ENCODE measurements around the gene TOMM20. TPM values are rescaled to one million over a fixed set of nuclear protein-coding genes. Genes with fewer than 3 reads are reported as not detected.
A peak's percentile ranks its signal among the peaks of the same experiment; 100 is the strongest.
"Not testable (repeated sequence)": the region's sequence is repeated elsewhere in the genome, so short reads cannot be mapped to it uniquely, and the experiment has no call there.

The TOMM20 gene
- total RNA-seq, 1 donor from 2014 or later, result 100 TPM

DNA sequence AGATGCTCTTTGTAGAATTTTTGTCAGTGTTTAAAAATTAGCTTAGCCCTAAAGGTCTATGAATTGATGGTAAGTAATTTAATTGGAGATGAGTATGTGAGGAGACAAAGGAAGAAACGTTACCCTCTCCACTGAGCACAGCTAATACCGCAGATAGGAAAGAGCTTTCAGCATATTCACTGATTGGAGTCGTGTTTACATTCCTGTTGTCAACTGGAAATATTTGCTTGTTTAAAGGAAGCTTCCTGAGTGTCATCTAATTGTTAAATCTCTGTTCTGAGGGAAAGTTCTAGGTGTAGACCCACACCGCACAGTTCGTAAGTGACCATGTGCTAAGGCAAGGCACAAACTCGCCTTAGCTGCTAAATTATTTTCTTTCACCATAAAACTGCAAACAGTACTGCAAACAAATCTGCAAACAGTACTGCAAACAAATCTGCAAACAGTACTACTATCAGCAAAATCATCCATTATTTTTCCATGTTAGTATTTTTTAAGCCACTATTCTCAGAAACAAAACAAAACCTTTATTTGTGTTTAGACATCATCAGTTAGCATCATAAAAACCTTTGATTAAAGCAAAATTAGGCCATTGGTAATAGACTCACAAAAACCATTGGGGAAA, 32.6 kb downstream of the TOMM20 start:
- no peak overlapping the region for H3K4me3 Mint-ChIP-seq (ENCODE audit: unreplicated experiment)

DNA sequence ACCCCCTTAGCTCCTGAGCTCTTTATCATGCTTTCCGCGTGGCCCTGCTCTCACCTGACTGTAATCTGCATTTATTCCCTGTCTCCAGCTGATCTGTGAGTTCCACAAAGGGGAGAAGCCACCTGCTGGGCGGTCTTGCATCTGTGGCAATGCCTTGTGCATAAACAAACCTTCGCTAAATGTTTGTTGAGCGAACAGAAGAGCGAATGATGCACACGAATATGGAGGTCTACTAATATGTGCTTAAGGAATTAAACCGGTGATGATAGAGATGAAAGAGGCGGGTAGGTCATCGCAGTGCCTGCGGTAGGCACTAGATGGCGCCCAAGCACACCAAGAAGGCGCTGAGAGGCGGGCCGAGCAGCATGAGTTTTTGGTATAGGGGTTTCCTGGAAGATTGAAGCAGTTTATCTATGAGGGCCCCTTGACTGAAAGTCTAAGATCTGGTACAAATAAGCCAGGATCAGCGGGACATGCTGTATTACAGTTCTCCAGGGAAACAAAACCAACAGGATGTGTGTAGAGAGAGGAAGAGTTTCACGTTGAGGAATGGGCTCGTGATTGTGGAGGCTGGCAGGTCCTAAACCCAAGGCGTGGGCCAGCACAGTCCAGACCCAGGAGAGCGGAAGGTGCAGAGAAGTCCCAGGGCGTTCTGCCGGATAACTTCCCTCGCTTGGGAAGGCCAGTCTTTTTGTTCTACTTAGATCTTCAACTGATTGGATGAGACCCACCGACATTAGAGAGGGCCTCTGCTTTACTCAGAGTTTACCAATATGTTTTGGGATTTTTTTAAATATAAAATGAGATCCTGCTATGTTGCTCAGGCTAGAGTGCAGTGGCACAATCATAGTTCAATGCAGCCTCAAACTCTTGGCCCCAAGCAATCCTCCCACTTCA, 34.7 kb downstream of the TOMM20 start:
- peaks cover 22% of the 10 kb centered on the region for H3K4me1 Mint-ChIP-seq (ENCODE audit: unreplicated experiment)
- no peak for DNase-seq (ENCODE audit: extremely low spot score, unreplicated experiment)
- no peak overlapping the region for H3K4me3 Mint-ChIP-seq (ENCODE audit: unreplicated experiment)
- no peaks in the 10 kb centered on the region for H3K27me3 Mint-ChIP-seq (ENCODE audit: unreplicated experiment)
- no peak overlapping the region for H3K27ac Mint-ChIP-seq (ENCODE audit: unreplicated experiment)
- H3K9me3 Mint-ChIP-seq (ENCODE audit: unreplicated experiment), result no peaks in the 10 kb centered on the region
- TF ChIP-seq, protein P1, sequence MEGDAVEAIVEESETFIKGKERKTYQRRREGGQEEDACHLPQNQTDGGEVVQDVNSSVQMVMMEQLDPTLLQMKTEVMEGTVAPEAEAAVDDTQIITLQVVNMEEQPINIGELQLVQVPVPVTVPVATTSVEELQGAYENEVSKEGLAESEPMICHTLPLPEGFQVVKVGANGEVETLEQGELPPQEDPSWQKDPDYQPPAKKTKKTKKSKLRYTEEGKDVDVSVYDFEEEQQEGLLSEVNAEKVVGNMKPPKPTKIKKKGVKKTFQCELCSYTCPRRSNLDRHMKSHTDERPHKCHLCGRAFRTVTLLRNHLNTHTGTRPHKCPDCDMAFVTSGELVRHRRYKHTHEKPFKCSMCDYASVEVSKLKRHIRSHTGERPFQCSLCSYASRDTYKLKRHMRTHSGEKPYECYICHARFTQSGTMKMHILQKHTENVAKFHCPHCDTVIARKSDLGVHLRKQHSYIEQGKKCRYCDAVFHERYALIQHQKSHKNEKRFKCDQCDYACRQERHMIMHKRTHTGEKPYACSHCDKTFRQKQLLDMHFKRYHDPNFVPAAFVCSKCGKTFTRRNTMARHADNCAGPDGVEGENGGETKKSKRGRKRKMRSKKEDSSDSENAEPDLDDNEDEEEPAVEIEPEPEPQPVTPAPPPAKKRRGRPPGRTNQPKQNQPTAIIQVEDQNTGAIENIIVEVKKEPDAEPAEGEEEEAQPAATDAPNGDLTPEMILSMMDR (IDR thresholded peaks at IDR 0.05), result peak; percentile 82
- no peaks in the 10 kb centered on the region for H3K36me3 Mint-ChIP-seq (ENCODE audit: unreplicated experiment)

More for the DNA sequence above, 32.6 kb downstream of the TOMM20 start:
- Mint-ChIP-seq H3K36me3 (ENCODE audit: unreplicated experiment) (no peaks in the 10 kb centered on the region), H3K4me1 (ENCODE audit: unreplicated experiment) (peaks cover 11% of the 10 kb centered on the region), H3K9me3 (ENCODE audit: unreplicated experiment) (no peaks in the 10 kb centered on the region), H3K27ac (ENCODE audit: unreplicated experiment) (no peak overlapping the region), H3K27me3 (ENCODE audit: unreplicated experiment) (no peaks in the 10 kb centered on the region)
- TF ChIP-seq, protein P1 (IDR thresholded peaks at IDR 0.05), result no peak
- DNase-seq (ENCODE audit: extremely low spot score, unreplicated experiment), result no peak

DNA sequence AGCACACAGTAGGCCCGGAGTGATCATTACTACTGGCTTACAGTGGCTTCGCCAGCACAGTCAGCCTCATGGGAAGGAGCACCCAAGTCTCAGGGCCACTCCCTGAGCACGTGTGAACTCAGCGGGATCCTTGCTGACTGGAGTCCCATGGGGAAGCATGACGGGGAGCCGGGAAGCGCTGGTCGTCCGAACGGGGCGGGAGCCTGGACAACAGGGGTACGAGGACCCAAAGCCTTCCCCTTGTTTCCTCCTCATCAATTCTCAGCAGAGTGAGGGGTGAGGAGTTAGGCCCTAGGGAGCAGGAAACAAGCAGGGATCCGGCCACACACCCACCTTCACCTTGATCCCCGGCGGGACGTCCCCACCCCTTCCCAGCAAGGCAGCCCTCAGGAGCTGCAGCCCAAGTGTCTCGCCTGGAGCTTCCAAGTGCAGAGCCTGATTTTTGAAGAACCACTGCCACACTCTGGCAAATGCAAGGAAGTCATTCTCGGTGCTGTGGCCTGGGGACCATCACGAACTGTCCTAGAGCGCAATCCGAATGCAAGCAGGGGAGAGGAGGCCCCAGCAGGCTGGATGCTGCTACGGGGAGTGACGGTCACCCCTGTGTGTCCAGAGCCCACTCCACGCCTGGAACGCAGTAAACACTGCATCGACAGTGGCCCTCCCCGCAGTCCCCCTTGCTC, 35.5 kb downstream of the TOMM20 start:
- no peaks in the 10 kb centered on the region for H3K36me3 Mint-ChIP-seq (ENCODE audit: unreplicated experiment)

DNA sequence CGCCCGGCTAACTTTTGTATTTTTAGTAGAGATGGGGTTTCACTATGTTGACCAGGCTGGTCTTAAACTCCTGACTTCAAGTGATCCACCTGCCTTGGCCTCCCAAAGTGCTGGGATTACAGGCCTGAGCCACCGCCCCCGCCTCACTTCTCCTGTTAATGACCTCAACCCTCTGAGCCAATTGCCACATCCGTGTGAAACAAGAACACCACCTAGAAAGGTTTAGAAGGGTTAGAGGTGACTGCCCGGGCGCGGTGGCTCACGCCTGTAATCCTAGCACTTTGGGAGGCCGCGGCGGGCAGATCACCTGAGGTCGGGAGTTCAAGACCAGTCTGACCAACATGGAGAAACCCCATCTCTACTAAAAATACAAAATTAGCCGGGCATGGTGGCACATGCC, 36.2 kb downstream of the TOMM20 start:
- DNase-seq (ENCODE audit: extremely low spot score, unreplicated experiment); H3K9me3 Mint-ChIP-seq (ENCODE audit: unreplicated experiment); H3K27me3 Mint-ChIP-seq (ENCODE audit: unreplicated experiment); H3K36me3 Mint-ChIP-seq (ENCODE audit: unreplicated experiment); H3K27ac Mint-ChIP-seq (ENCODE audit: unreplicated experiment); H3K4me3 Mint-ChIP-seq (ENCODE audit: unreplicated experiment): not testable (repeated sequence)
- peaks cover 22% of the 10 kb centered on the region for H3K4me1 Mint-ChIP-seq (ENCODE audit: unreplicated experiment)

More for the DNA sequence above, 35.5 kb downstream of the TOMM20 start:
- H3K27me3 Mint-ChIP-seq (ENCODE audit: unreplicated experiment), result no peaks in the 10 kb centered on the region
- no peak overlapping the region for H3K4me3 Mint-ChIP-seq (ENCODE audit: unreplicated experiment)
- H3K27ac Mint-ChIP-seq (ENCODE audit: unreplicated experiment), result no peak overlapping the region
- H3K4me1 Mint-ChIP-seq (ENCODE audit: unreplicated experiment), result peaks cover 22% of the 10 kb centered on the region
- no peaks in the 10 kb centered on the region for H3K9me3 Mint-ChIP-seq (ENCODE audit: unreplicated experiment)
- DNase-seq (ENCODE audit: extremely low spot score, unreplicated experiment), result no peak
- TF ChIP-seq, protein P1 (IDR thresholded peaks at IDR 0.05), result peak; percentile 45

DNA sequence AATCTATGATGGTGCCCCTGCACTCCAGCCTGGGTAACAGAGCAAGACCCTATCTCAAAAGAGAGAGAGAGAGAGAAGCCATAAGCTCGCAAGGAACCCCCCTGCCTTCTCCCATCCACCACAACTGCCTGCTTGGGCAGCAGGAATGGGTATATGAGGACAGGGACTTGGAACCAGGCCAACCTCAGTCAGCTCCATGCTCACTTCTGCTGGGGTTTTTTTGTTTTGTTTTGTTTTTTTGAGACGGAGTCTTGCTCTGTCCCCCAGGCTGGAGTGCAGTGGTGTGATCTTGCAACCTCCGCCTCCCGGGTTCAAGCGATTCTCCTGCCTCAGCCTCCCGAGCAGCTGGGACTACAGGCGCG, 36.6 kb downstream of the TOMM20 start:
- H3K4me1 Mint-ChIP-seq (ENCODE audit: unreplicated experiment), result peaks cover 22% of the 10 kb centered on the region
- not testable (repeated sequence) for H3K36me3 Mint-ChIP-seq (ENCODE audit: unreplicated experiment); H3K27ac Mint-ChIP-seq (ENCODE audit: unreplicated experiment); H3K27me3 Mint-ChIP-seq (ENCODE audit: unreplicated experiment); DNase-seq (ENCODE audit: extremely low spot score, unreplicated experiment); H3K9me3 Mint-ChIP-seq (ENCODE audit: unreplicated experiment); H3K4me3 Mint-ChIP-seq (ENCODE audit: unreplicated experiment)

DNA sequence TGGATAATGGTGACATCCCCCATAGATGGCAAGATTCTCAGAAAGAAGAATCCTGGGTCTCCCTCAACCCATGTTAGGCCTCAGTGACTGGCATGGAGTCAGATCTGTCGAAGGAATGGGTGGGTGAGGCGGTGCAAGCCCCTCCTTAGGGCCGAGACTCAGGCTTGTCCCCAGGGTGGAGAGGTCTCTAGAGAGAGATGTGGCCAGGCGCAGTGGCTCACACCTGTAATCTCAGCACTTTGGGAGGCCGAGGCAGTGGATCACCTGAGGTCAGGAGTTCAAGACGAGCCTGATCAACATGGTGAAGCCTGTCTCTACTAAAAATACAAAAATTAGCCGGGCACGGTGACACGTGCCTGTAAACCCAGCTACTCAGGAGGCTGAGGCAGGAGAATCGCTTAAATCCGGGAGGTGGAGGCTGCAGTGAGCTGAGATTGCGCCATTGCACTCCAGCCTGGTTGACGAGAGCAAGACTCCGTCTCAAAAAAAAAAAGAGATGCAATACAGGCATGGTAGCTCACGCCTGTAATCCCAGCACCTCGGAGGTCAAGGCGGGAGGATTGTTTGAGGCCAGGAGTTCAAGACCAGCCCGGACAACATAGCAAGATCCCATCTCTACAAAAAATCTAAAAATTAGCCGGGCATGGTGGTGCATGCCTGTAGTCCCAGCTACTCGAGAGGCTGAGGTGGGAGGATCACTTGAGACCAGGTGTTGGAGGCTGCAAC, 37.2 kb downstream of the TOMM20 start:
- H3K36me3 Mint-ChIP-seq (ENCODE audit: unreplicated experiment); DNase-seq (ENCODE audit: extremely low spot score, unreplicated experiment); H3K4me3 Mint-ChIP-seq (ENCODE audit: unreplicated experiment); H3K27ac Mint-ChIP-seq (ENCODE audit: unreplicated experiment); H3K9me3 Mint-ChIP-seq (ENCODE audit: unreplicated experiment); H3K27me3 Mint-ChIP-seq (ENCODE audit: unreplicated experiment): not testable (repeated sequence)
- peaks cover 22% of the 10 kb centered on the region for H3K4me1 Mint-ChIP-seq (ENCODE audit: unreplicated experiment)
